HFF-Myc (cell line): Measurements from ENCODE around the gene SYPL1.

Source experiments
- DNase-seq: peaks from one replicate; pipeline ENCODE4 v3.0.0-alpha.2; 2011; ENCODE audit warnings: low read depth; ENCODE audit errors: extremely low read depth
- H3K4me3 ChIP-seq: replicated peaks from 2 replicates; pipeline ENCODE4 v1.5.1; 2011; ENCODE audit warnings: low read depth, mild to moderate bottlenecking, control low read depth, low read length
- CTCF ChIP-seq: IDR thresholded peaks from 2 replicates; pipeline ENCODE4 v1.5.1; 2012; ENCODE audit warnings: mild to moderate bottlenecking, low read depth, low read length, control low read depth; ENCODE audit errors: missing control alignments

SYPL1 gene

GRCh38 chr7:106064771-106065574 is 47.1 kb downstream of the SYPL1 start:
- no peak for TF ChIP-seq CTCF
- DNase-seq, result peak; percentile 87
- H3K4me3 ChIP-seq, result peak overlapping the region; percentile 19

GRCh38 chr7:106064316-106064715 is 47.8 kb downstream of the SYPL1 start:
- DNase-seq, result no peak
- H3K4me3 ChIP-seq, result no peak overlapping the region
- TF ChIP-seq CTCF, result no peak

GRCh38 chr7:106063692-106064091 is 48.4 kb downstream of the SYPL1 start:
- H3K4me3 ChIP-seq, result no peak overlapping the region
- no peak for TF ChIP-seq CTCF
- DNase-seq, result no peak

- no peak for DNase-seq
- no peak for TF ChIP-seq CTCF
- no peak overlapping the region for H3K4me3 ChIP-seq
Measured at GRCh38 chr7:106063024-106063423, 49.1 kb downstream of the SYPL1 start.

- no peak for TF ChIP-seq CTCF
- no peak for DNase-seq
- H3K4me3 ChIP-seq, result no peak overlapping the region
Measured at GRCh38 chr7:106062521-106062931, 49.6 kb downstream of the SYPL1 start.

GRCh38 chr7:106062006-106062405 is 50.1 kb downstream of the SYPL1 start:
- no peak for TF ChIP-seq CTCF
- H3K4me3 ChIP-seq, result no peak overlapping the region
- DNase-seq, result no peak
